Measurements from ENCODE around the gene COASY.
A peak's percentile ranks its signal among the peaks of the same experiment; 100 is the strongest.

Gene COASY

GRCh38 chr17:42563950-42564349 is 2.0 kb downstream of the COASY start:
- TF ChIP-seq CTCF (IDR thresholded peaks at IDR 0.05): no peak
- TF ChIP-seq ZFX (IDR thresholded peaks at IDR 0.05; ENCODE audit: borderline replicate concordance): no peak
- peak overlapping the region; percentile 93 for H3K27ac ChIP-seq

- TF ChIP-seq ZFX (IDR thresholded peaks at IDR 0.05; ENCODE audit: borderline replicate concordance): no peak
- no peak for TF ChIP-seq CTCF (IDR thresholded peaks at IDR 0.05)
- peak overlapping the region; percentile 93 for H3K27ac ChIP-seq
Measured at GRCh38 chr17:42564815-42565522, 3.0 kb downstream of the COASY start.

GRCh38 chr17:42565523-42566214 is 3.7 kb downstream of the COASY start:
- peak overlapping the region; percentile 93 for H3K27ac ChIP-seq
- TF ChIP-seq CTCF (IDR thresholded peaks at IDR 0.05) (no peak), ZFX (IDR thresholded peaks at IDR 0.05; ENCODE audit: borderline replicate concordance) (no peak)

GRCh38 chr17:42566215-42566882 is 4.4 kb downstream of the COASY start:
- H3K27ac ChIP-seq: peak overlapping the region; percentile 93
- TF ChIP-seq ZFX (IDR thresholded peaks at IDR 0.05; ENCODE audit: borderline replicate concordance) (no peak), CTCF (IDR thresholded peaks at IDR 0.05) (no peak)

GRCh38 chr17:42566883-42567573 is 5.1 kb downstream of the COASY start, which contains the start of gene MLX:
Gene MLX (plus strand): TSS chr17:42567100. CDS start chr17:42567125, 25 bp downstream.
- H3K27ac ChIP-seq: peak within 1 kb of the TSS; percentile 93
- TF ChIP-seq CTCF (IDR thresholded peaks at IDR 0.05) (no peak), ZFX (IDR thresholded peaks at IDR 0.05; ENCODE audit: borderline replicate concordance) (no peak)

- no peak for TF ChIP-seq ZFX (IDR thresholded peaks at IDR 0.05; ENCODE audit: borderline replicate concordance)
- TF ChIP-seq CTCF (IDR thresholded peaks at IDR 0.05): no peak
- peak overlapping the region; percentile 93 for H3K27ac ChIP-seq
Measured at GRCh38 chr17:42568341-42569111, 6.6 kb downstream of the COASY start.
